CD14-positive monocyte (primary cell): ENCODE results near the gene CTDSPL2. TPM values are rescaled to one million over a fixed set of nuclear protein-coding genes. Genes with fewer than 3 reads are reported as not detected.
A peak's percentile ranks its signal among the peaks of the same experiment; 100 is the strongest.

Experiments used
- DNase-seq, 3 donors: peaks; one replicate each; pipeline ENCODE4 v3.0.0-alpha.2; 2011 to 2022
- H2AFZ ChIP-seq: 2 replicates; pipeline ENCODE4 v1.6.0; 2012; ENCODE audit warnings: mild to moderate bottlenecking, low read depth, low read length, inconsistent platforms; ENCODE audit not compliant: insufficient read depth, poor library complexity, severe bottlenecking
- H3K27ac ChIP-seq, 2 donors: 1 replicate in 1 of 2; 2 replicates in 1 of 2; pipeline ENCODE4 v1.5.1; 2012 to 2013; ENCODE audit warnings: low read length in 2 of 2, control low read depth in 1 of 2, inconsistent platforms in 1 of 2, low read depth in 1 of 2, mild to moderate bottlenecking in 1 of 2
- H3K27me3 ChIP-seq, 2 donors: one replicate each; pipeline versions ENCODE4 v1.6.0 to v1.6.1; 2011 to 2013; ENCODE audit warnings: low read length in 2 of 2; ENCODE audit not compliant: control insufficient read depth in 2 of 2, insufficient read depth in 2 of 2
- H3K36me3 ChIP-seq, 2 donors: replicated peaks in 1 of 2; 1 replicate in 1 of 2; 2 replicates in 1 of 2; pipeline versions ENCODE4 v1.5.1 to v1.6.1; 2012 to 2013; ENCODE audit warnings: low read length in 2 of 2, control low read depth in 1 of 2, inconsistent platforms in 1 of 2, mild to moderate bottlenecking in 1 of 2; ENCODE audit not compliant: insufficient read depth in 2 of 2, control insufficient read depth in 1 of 2
- H3K4me1 ChIP-seq, 2 donors: 1 replicate in 1 of 2; 2 replicates in 1 of 2; pipeline versions ENCODE4 v1.5.1 to v1.6.1; 2012 to 2013; ENCODE audit warnings: low read length in 2 of 2, control low read depth in 1 of 2, inconsistent platforms in 1 of 2, mild to moderate bottlenecking in 1 of 2, moderate library complexity in 1 of 2; ENCODE audit not compliant: insufficient read depth in 2 of 2, control insufficient read depth in 1 of 2
- H3K4me2 ChIP-seq: replicated peaks from 2 replicates; pipeline ENCODE3; 2012; ENCODE audit warnings: low read length, moderate library complexity, mild to moderate bottlenecking; ENCODE audit not compliant: poor library complexity, severe bottlenecking; ENCODE audit errors: extremely low read depth
- H3K4me3 ChIP-seq, 3 experiments: fragments of 200-600 bp in 1 of 3; sonication (generic) in 1 of 3; replicated peaks in 1 of 3; 1 replicate in 2 of 3; 2 replicates in 1 of 3; pipeline ENCODE4 v1.5.1; 2011 to 2013; ENCODE audit warnings: low read length in 3 of 3, mild to moderate bottlenecking in 3 of 3, control low read depth in 2 of 3, low read depth in 2 of 3, inconsistent platforms in 1 of 3, moderate library complexity in 1 of 3
- H3K79me2 ChIP-seq: 2 replicates; pipeline ENCODE4 v1.6.0; 2012; ENCODE audit warnings: mild to moderate bottlenecking, control low read depth, inconsistent platforms, low read length, moderate library complexity; ENCODE audit not compliant: insufficient read depth
- H3K9ac ChIP-seq: 2 replicates; pipeline ENCODE4 v1.6.0; 2017; ENCODE audit warnings: low read length, mild to moderate bottlenecking; ENCODE audit not compliant: insufficient read depth, poor library complexity, severe bottlenecking
- H3K9me3 ChIP-seq, 2 donors: replicated peaks in 1 of 2; 1 replicate in 1 of 2; 2 replicates in 1 of 2; pipeline versions ENCODE4 v1.5.1 to v1.6.1; 2012 to 2013; ENCODE audit warnings: low read length in 2 of 2, control low read depth in 1 of 2; ENCODE audit not compliant: control insufficient read depth in 1 of 2, insufficient read depth in 1 of 2
- H4K20me1 ChIP-seq: 2 replicates; pipeline ENCODE4 v1.6.0; 2012; ENCODE audit warnings: mild to moderate bottlenecking, low read length, control low read depth, moderate library complexity; ENCODE audit not compliant: insufficient read depth
- H3K27ac Mint-ChIP-seq, 7 donors: one replicate each; pipeline ENCODE4 v1.8.0; 2020; ENCODE audit warnings: mild to moderate bottlenecking in 7 of 7, mixed read lengths in 7 of 7, moderate library complexity in 6 of 7, inconsistent platforms in 2 of 7
- H3K27me3 Mint-ChIP-seq, 3 donors: one replicate each; pipeline ENCODE4 v1.8.0; 2021 to 2022; ENCODE audit warnings: low read depth in 3 of 3, mild to moderate bottlenecking in 3 of 3, mixed read lengths in 3 of 3, moderate library complexity in 3 of 3, inconsistent platforms in 1 of 3
- H3K36me3 Mint-ChIP-seq, 2 donors: one replicate each; pipeline ENCODE4 v1.8.0; 2020; ENCODE audit warnings: mixed read lengths in 2 of 2, inconsistent platforms in 1 of 2, mild to moderate bottlenecking in 1 of 2
- H3K4me1 Mint-ChIP-seq: one replicate; pipeline ENCODE4 v1.8.0; 2020; ENCODE audit warnings: mild to moderate bottlenecking, mixed read lengths
- H3K4me3 Mint-ChIP-seq, 2 donors: one replicate each; pipeline ENCODE4 v1.8.0; 2020; ENCODE audit warnings: mild to moderate bottlenecking in 2 of 2, mixed read lengths in 2 of 2, moderate library complexity in 1 of 2
- H3K9me3 Mint-ChIP-seq, 7 donors: one replicate each; pipeline ENCODE4 v1.8.0; 2020 to 2022; ENCODE audit warnings: mixed read lengths in 7 of 7, mild to moderate bottlenecking in 6 of 7, moderate library complexity in 6 of 7, inconsistent platforms in 2 of 7
- CTCF ChIP-seq: fragments of 200-600 bp; IDR thresholded peaks from one replicate; pipeline ENCODE4 v1.8.0; 2022; ENCODE audit warnings: antibody characterized with exemption, mild to moderate bottlenecking
- WGBS: methylation state at CpG from one replicate; pipeline ENCODE4 v1.1.5; 2013; ENCODE audit warnings: missing lambda C conversion rate; ENCODE audit not compliant: insufficient coverage; 5-methylcytosine and 5-hydroxymethylcytosine counted together
- intact Hi-C, 2 donors: fragments of 100-400 bp; cut with micrococcal nuclease; formaldehyde crosslinking; loops; one replicate each; pipeline versions ENCODE4 v1.15.0 to v1.15.1; 2023
- polyA minus RNA-seq: library from RNA; depleted of rRNA, polyadenylated mRNA; stranded (reverse); fragments of >200 nt; gene quantifications from 2 replicates; pipeline ENCODE4 v1.2.3, GENCODE V29; 2012
- polyA plus RNA-seq, 3 donors: library from polyadenylated mRNA; depleted of rRNA in 1 of 3; unstranded in 2 of 3; stranded (reverse) in 1 of 3; fragments of 300-500 nt in 2 of 3; fragments of >200 nt in 1 of 3; fragmentation: Illumina TruSeq in 2 of 3; gene quantifications; 1 replicate in 2 of 3; 2 replicates in 1 of 3; pipeline ENCODE4 v1.2.3, GENCODE V29; 2012 to 2021
- total RNA-seq, 12 experiments: library from RNA in 1 of 12; stranded (reverse) in 1 of 12; fragments of 120-200 nt in 1 of 12; gene quantifications; one replicate each; pipeline ENCODE4 v1.2.4 and lab custom pipeline; 2013 to 2026; ENCODE audit warnings: mixed read lengths in 6 of 12, inconsistent platforms in 1 of 12

Gene CTDSPL2
- 62.9 TPM for total RNA-seq (2013)
- polyA plus RNA-seq (10 to 100 TPM; 18.1 to 31.4 (median 24.5) TPM), polyA minus RNA-seq (28.5 and 41.2 TPM in 2 replicates), total RNA-seq (lab: John Stamatoyannopoulos, UW) (21.4 to 83.0 (median 58.9) reads per million in 11 experiments)

- no peak for TF ChIP-seq CTCF
- Mint-ChIP-seq H3K27me3 (peaks cover 0 to 3% (median 2%) of the 10 kb centered on the region in 3 donors), H3K4me1 (peaks cover 36% of the 10 kb centered on the region), H3K9me3 (peaks cover 0 to 2% (median 0%) of the 10 kb centered on the region in 7 donors), H3K4me3 (peak within 1 kb of the TSS; percentile 96 to 98), H3K27ac (peak within 1 kb of the TSS; percentile 98 to 100 (median 99)), H3K36me3 (peaks cover 3 to 7% of the 10 kb centered on the region in 2 donors)
- Histone ChIP-seq H3K27me3 (no peaks in the 10 kb centered on the region), H3K4me2 (peak within 1 kb of the TSS; percentile 89), H3K36me3 (peaks cover 0 to 3% of the 10 kb centered on the region in 2 donors), H3K4me3 (peak within 1 kb of the TSS; percentile 83 to 100 (median 96)), H2AFZ (peak within 1 kb of the TSS; percentile 98), H3K27ac (peak within 1 kb of the TSS; percentile 92 to 99), H3K9ac (peak within 1 kb of the TSS; percentile 94), H3K79me2 (peaks cover 48% of the 10 kb centered on the region), H4K20me1 (peaks cover 34% of the 10 kb centered on the region), H3K9me3 (no peaks in the 10 kb centered on the region), H3K4me1 (peaks cover 26 to 41% of the 10 kb centered on the region in 2 donors)
- DNase-seq = peak; percentile 90 to 93 (median 91)
- intact Hi-C loops = loop anchor here (5.0 kb wide), 3 partner anchors 110 to 140 kb away; partner anchors contain the start of genes EIF3J (in 1 of the 2) and GOLM2 (in 1 of the 2)
- WGBS = under 1% methylated on average over 42 of the region's 53 CpGs
Measured at GRCh38 chr15:44426975-44427755, at the start of gene CTDSPL2. Gene CTDSPL2, plus strand, starts transcription at chr15:44427629. Its CDS starts 31,386 bp downstream, at chr15:44459015.

GRCh38 chr15:44381236-44381635 lies 46.2 kb upstream of the CTDSPL2 start:
- peaks cover 20% of the 10 kb centered on the region for H3K4me1 Mint-ChIP-seq
- H3K79me2 ChIP-seq = no peaks in the 10 kb centered on the region
- H3K9me3 Mint-ChIP-seq = no peaks in the 10 kb centered on the region
- H3K36me3 ChIP-seq = peaks cover 6 to 15% of the 10 kb centered on the region in 2 donors
- TF ChIP-seq CTCF = no peak
- DNase-seq = peak in 2 of 3 donors; percentile 8 to 20
- intact Hi-C loops = loop anchor here in 1 of 2 donors (10.0 kb wide), 1 partner anchor 96 kb away; the partner anchor contains the start of gene GOLM2
- no peak overlapping the region for H2AFZ ChIP-seq
- no peak overlapping the region for H3K4me2 ChIP-seq
- peaks cover 0 to 1% (median 1%) of the 10 kb centered on the region in 3 donors for H3K27me3 Mint-ChIP-seq
- no peaks in the 10 kb centered on the region for H3K27me3 ChIP-seq
- H3K9me3 ChIP-seq = no peaks in the 10 kb centered on the region
- no peak overlapping the region for H3K9ac ChIP-seq
- H3K27ac Mint-ChIP-seq = no peak overlapping the region
- no peak overlapping the region for H3K4me3 Mint-ChIP-seq
- H3K4me1 ChIP-seq = peaks cover 11 to 15% of the 10 kb centered on the region in 2 donors
- no peak overlapping the region for H3K4me3 ChIP-seq
- no peaks in the 10 kb centered on the region for H4K20me1 ChIP-seq
- H3K36me3 Mint-ChIP-seq = peaks cover 16 to 34% of the 10 kb centered on the region in 2 donors
- no peak overlapping the region for H3K27ac ChIP-seq
